ENCODE data around the gene OLFML2B. TPM values are rescaled to one million over a fixed set of nuclear protein-coding genes. Genes with fewer than 3 reads are reported as not detected.

OLFML2B gene
- total RNA-seq, 1 experiment from 2014 or later = not detected

- no peak for DNase-seq (ENCODE audit: low spot score)
- in situ Hi-C loops (cut with HindIII; ENCODE audit: low sequenced_read_pairs) = no loop called here
Measured at GRCh38 chr1:162011337-162012012, 12.2 kb downstream of the OLFML2B start.

- in situ Hi-C loops (cut with HindIII; ENCODE audit: low sequenced_read_pairs) = no loop called here
- DNase-seq (ENCODE audit: low spot score) = no peak
Measured at GRCh38 chr1:162010175-162010506, 13.5 kb downstream of the OLFML2B start.

GRCh38 chr1:162009501-162010174 lies 14.0 kb downstream of the OLFML2B start:
- DNase-seq (ENCODE audit: low spot score) = no peak
- in situ Hi-C loops (cut with HindIII; ENCODE audit: low sequenced_read_pairs) = no loop called here

GRCh38 chr1:162008799-162009198 lies 14.9 kb downstream of the OLFML2B start:
- in situ Hi-C loops (cut with HindIII; ENCODE audit: low sequenced_read_pairs) = no loop called here
- no peak for DNase-seq (ENCODE audit: low spot score)

- in situ Hi-C loops (cut with HindIII; ENCODE audit: low sequenced_read_pairs) = no loop called here
- DNase-seq (ENCODE audit: low spot score) = no peak
Measured at GRCh38 chr1:162007466-162007865, 16.2 kb downstream of the OLFML2B start.

- in situ Hi-C loops (cut with HindIII; ENCODE audit: low sequenced_read_pairs) = no loop called here
- DNase-seq (ENCODE audit: low spot score) = no peak
Measured at GRCh38 chr1:162006081-162006480, 17.6 kb downstream of the OLFML2B start.

GRCh38 chr1:162004441-162004950 lies 19.2 kb downstream of the OLFML2B start:
- no peak for DNase-seq (ENCODE audit: low spot score)
- in situ Hi-C loops (cut with HindIII; ENCODE audit: low sequenced_read_pairs) = no loop called here

GRCh38 chr1:162003830-162004215 lies 19.8 kb downstream of the OLFML2B start:
- in situ Hi-C loops (cut with HindIII; ENCODE audit: low sequenced_read_pairs) = no loop called here
- DNase-seq (ENCODE audit: low spot score) = no peak

GRCh38 chr1:162003061-162003829 lies 20.4 kb downstream of the OLFML2B start:
- DNase-seq (ENCODE audit: low spot score) = no peak
- in situ Hi-C loops (cut with HindIII; ENCODE audit: low sequenced_read_pairs) = no loop called here

- DNase-seq (ENCODE audit: low spot score) = no peak
- in situ Hi-C loops (cut with HindIII; ENCODE audit: low sequenced_read_pairs) = no loop called here
Measured at GRCh38 chr1:162000053-162000420, 23.6 kb downstream of the OLFML2B start.

GRCh38 chr1:161999301-162000052 lies 24.2 kb downstream of the OLFML2B start:
- no peak for DNase-seq (ENCODE audit: low spot score)
- in situ Hi-C loops (cut with HindIII; ENCODE audit: low sequenced_read_pairs) = no loop called here

GRCh38 chr1:161998811-161999210 lies 24.9 kb downstream of the OLFML2B start:
- DNase-seq (ENCODE audit: low spot score) = no peak
- in situ Hi-C loops (cut with HindIII; ENCODE audit: low sequenced_read_pairs) = no loop called here

GRCh38 chr1:161997152-161997551 lies 26.5 kb downstream of the OLFML2B start:
- no peak for DNase-seq (ENCODE audit: low spot score)
- in situ Hi-C loops (cut with HindIII; ENCODE audit: low sequenced_read_pairs) = no loop called here

GRCh38 chr1:161994175-161994668 lies 29.4 kb downstream of the OLFML2B start:
- DNase-seq (ENCODE audit: low spot score) = no peak
- in situ Hi-C loops (cut with HindIII; ENCODE audit: low sequenced_read_pairs) = no loop called here

GRCh38 chr1:161993576-161993975 lies 30.1 kb downstream of the OLFML2B start:
- no peak for DNase-seq (ENCODE audit: low spot score)
- in situ Hi-C loops (cut with HindIII; ENCODE audit: low sequenced_read_pairs) = no loop called here

GRCh38 chr1:161989786-161990185 lies 33.9 kb downstream of the OLFML2B start:
- no peak for DNase-seq (ENCODE audit: low spot score)
- in situ Hi-C loops (cut with HindIII; ENCODE audit: low sequenced_read_pairs) = no loop called here

GRCh38 chr1:161989108-161989507 lies 34.6 kb downstream of the OLFML2B start:
- in situ Hi-C loops (cut with HindIII; ENCODE audit: low sequenced_read_pairs) = no loop called here
- no peak for DNase-seq (ENCODE audit: low spot score)

GRCh38 chr1:161988413-161988812 lies 35.3 kb downstream of the OLFML2B start:
- in situ Hi-C loops (cut with HindIII; ENCODE audit: low sequenced_read_pairs) = no loop called here
- DNase-seq (ENCODE audit: low spot score) = no peak

- DNase-seq (ENCODE audit: low spot score) = no peak
- in situ Hi-C loops (cut with HindIII; ENCODE audit: low sequenced_read_pairs) = no loop called here
Measured at GRCh38 chr1:161987872-161988271, 35.8 kb downstream of the OLFML2B start.
